ENCODE results near the gene PML. TPM values are rescaled to one million over a fixed set of nuclear protein-coding genes. Genes with fewer than 3 reads are reported as not detected.

PML gene
- polyA plus RNA-seq, 1 of the 3 experiments (the other 2 are of a cell fraction) = 18.4 TPM

DNA sequence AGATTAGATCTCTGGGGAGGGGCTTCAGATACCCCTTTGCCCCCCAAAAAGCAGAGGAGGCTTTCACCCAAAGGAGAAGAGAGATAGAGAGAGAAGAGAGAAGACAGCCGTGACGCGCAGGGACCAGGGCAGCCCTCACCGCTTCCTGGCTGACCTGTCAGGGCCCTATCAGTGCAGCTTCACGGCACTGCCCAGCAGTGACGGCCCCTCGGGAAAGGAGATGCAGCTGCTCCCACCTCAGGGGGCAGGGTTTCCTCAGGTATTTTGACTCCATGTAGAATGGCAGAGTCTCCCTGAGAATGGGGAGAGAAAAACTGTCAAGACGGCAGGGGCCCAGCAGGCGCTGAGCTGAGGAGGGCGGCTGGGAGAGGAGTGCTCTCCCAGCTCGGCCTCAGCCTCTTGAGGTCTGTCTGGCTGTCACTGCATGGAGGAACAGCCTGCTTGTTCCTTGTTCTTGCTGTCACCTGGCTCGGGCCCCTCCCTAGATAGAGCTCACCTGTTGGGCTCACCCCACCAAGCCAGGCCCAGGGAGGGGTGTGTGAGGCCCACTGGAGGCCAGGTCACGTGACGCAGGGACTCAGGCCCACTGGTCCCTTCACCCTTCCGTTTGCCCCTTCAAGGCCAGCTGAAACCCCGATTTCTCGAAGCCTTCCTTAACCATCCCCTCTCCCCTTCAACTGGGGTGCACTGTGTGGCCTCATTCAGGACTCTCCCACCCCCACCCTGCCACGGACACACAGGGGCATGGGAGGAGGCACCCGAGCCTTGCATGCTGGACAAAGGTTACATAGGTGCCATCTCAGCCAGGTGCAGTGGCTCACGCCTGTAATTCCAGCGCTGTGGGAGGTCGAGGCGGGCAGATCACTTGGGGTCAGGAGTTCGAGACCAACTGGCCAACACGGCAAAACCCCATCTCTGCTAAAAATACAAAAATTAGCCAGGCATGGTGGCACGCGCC, 40.0 kb upstream of the PML start:
- no peaks in the 10 kb centered on the region for H3K27me3 ChIP-seq (ENCODE audit: insufficient read depth)
- WGBS (ENCODE audit: low lambda C conversion rate) = 97% methylated on average over 26 of the region's 27 CpGs
- H3K4me2 ChIP-seq = no peak overlapping the region
- no peak overlapping the region for H3K4me3 ChIP-seq (ENCODE audit: low read depth in 2 of 2, low read length in 1 of 2)
- ChIA-PET POLR2A (no interaction called here), CTCF (interaction anchor here (0.8 to 4.7 kb wide), 8 partner anchors 11 to 368 kb away, joined by 3 to 35 read pairs (median 4); no protein-coding TSS in a partner anchor)
- H3K36me3 ChIP-seq (replicated peaks in 1 of 2; ENCODE audit: control insufficient read depth in 1 of 2, insufficient read depth in 2 of 2, low read length in 1 of 2) = peaks cover 0 to 4% of the 10 kb centered on the region in 2 experiments
- no peaks in the 10 kb centered on the region for H3K9me2 ChIP-seq
- H3K27ac ChIP-seq (ENCODE audit: low read depth in 2 of 2, low read length in 1 of 2) = no peak overlapping the region
- no peak for TF ChIP-seq SIN3A (IDR thresholded peaks at IDR 0.05; ENCODE audit: borderline replicate concordance, low read depth, low read length)
- TF ChIP-seq, protein P1, sequence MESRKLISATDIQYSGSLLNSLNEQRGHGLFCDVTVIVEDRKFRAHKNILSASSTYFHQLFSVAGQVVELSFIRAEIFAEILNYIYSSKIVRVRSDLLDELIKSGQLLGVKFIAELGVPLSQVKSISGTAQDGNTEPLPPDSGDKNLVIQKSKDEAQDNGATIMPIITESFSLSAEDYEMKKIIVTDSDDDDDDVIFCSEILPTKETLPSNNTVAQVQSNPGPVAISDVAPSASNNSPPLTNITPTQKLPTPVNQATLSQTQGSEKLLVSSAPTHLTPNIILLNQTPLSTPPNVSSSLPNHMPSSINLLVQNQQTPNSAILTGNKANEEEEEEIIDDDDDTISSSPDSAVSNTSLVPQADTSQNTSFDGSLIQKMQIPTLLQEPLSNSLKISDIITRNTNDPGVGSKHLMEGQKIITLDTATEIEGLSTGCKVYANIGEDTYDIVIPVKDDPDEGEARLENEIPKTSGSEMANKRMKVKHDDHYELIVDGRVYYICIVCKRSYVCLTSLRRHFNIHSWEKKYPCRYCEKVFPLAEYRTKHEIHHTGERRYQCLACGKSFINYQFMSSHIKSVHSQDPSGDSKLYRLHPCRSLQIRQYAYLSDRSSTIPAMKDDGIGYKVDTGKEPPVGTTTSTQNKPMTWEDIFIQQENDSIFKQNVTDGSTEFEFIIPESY (IDR thresholded peaks at IDR 0.05; ENCODE audit: borderline replicate concordance, low read depth) = no peak
- TF ChIP-seq, protein P2, sequence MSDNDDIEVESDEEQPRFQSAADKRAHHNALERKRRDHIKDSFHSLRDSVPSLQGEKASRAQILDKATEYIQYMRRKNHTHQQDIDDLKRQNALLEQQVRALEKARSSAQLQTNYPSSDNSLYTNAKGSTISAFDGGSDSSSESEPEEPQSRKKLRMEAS (IDR thresholded peaks at IDR 0.05; ENCODE audit: low read depth) = no peak
- no peak for TF ChIP-seq EP300 (IDR thresholded peaks at IDR 0.05; ENCODE audit: borderline replicate concordance in 1 of 2, low read depth in 1 of 2, low read length in 1 of 2)
- no peak for TF ChIP-seq CHD2 (IDR thresholded peaks at IDR 0.05; ENCODE audit: low read length, partially characterized antibody)
- TF ChIP-seq, protein P3, sequence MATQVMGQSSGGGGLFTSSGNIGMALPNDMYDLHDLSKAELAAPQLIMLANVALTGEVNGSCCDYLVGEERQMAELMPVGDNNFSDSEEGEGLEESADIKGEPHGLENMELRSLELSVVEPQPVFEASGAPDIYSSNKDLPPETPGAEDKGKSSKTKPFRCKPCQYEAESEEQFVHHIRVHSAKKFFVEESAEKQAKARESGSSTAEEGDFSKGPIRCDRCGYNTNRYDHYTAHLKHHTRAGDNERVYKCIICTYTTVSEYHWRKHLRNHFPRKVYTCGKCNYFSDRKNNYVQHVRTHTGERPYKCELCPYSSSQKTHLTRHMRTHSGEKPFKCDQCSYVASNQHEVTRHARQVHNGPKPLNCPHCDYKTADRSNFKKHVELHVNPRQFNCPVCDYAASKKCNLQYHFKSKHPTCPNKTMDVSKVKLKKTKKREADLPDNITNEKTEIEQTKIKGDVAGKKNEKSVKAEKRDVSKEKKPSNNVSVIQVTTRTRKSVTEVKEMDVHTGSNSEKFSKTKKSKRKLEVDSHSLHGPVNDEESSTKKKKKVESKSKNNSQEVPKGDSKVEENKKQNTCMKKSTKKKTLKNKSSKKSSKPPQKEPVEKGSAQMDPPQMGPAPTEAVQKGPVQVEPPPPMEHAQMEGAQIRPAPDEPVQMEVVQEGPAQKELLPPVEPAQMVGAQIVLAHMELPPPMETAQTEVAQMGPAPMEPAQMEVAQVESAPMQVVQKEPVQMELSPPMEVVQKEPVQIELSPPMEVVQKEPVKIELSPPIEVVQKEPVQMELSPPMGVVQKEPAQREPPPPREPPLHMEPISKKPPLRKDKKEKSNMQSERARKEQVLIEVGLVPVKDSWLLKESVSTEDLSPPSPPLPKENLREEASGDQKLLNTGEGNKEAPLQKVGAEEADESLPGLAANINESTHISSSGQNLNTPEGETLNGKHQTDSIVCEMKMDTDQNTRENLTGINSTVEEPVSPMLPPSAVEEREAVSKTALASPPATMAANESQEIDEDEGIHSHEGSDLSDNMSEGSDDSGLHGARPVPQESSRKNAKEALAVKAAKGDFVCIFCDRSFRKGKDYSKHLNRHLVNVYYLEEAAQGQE (IDR thresholded peaks at IDR 0.05; ENCODE audit: low read depth, low read length) = no peak
- TF ChIP-seq TEAD4 (IDR thresholded peaks at IDR 0.05; ENCODE audit: borderline replicate concordance, insufficient read depth) = no peak
- TF ChIP-seq, protein P4, sequence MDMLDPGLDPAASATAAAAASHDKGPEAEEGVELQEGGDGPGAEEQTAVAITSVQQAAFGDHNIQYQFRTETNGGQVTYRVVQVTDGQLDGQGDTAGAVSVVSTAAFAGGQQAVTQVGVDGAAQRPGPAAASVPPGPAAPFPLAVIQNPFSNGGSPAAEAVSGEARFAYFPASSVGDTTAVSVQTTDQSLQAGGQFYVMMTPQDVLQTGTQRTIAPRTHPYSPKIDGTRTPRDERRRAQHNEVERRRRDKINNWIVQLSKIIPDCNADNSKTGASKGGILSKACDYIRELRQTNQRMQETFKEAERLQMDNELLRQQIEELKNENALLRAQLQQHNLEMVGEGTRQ (IDR thresholded peaks at IDR 0.05; ENCODE audit: borderline replicate concordance, low read depth, low read length) = no peak
- no peak for TF ChIP-seq RFX5 (IDR thresholded peaks at IDR 0.05; ENCODE audit: low read length)
- TF ChIP-seq FOXM1 (IDR thresholded peaks at IDR 0.05; ENCODE audit: low read depth) = no peak
- no peak for TF ChIP-seq GABPA (IDR thresholded peaks at IDR 0.05; ENCODE audit: low read depth)
- no peak for TF ChIP-seq YY1 (IDR thresholded peaks at IDR 0.05; ENCODE audit: low read depth)
- no peak for TF ChIP-seq TAF1 (IDR thresholded peaks at IDR 0.05; ENCODE audit: borderline replicate concordance, low read depth, low read length)
- no peak for TF ChIP-seq NFIC (IDR thresholded peaks at IDR 0.05; ENCODE audit: borderline replicate concordance)
- peaks cover 32% of the 10 kb centered on the region for H3F3A ChIP-seq (replicated peaks; ENCODE audit: insufficient read depth)
- H3K4me1 ChIP-seq (ENCODE audit: control insufficient read depth in 1 of 2, insufficient read depth in 2 of 2, low read depth in 1 of 2, low read length in 1 of 2) = peaks cover 34 to 39% of the 10 kb centered on the region in 2 experiments
- H2AFZ ChIP-seq (ENCODE audit: low read depth) = no peak overlapping the region
- no peak for DNase-seq
- no peaks in the 10 kb centered on the region for H3K9me3 ChIP-seq
- H4K20me1 ChIP-seq (ENCODE audit: insufficient read depth) = no peaks in the 10 kb centered on the region
- no peak overlapping the region for H3K9ac ChIP-seq
- H3K79me2 ChIP-seq (ENCODE audit: insufficient read depth) = no peaks in the 10 kb centered on the region
